GM23338 (cell line): ENCODE measurements around the gene TAF4. TPM values are rescaled to one million over a fixed set of nuclear protein-coding genes. Genes with fewer than 3 reads are reported as not detected.

Experiments used
- ATAC-seq: fragments of 200-7000 bp; cut with Tn5 transposase; 3 replicates; pipeline ENCODE4 v1.9.1; 2020
- DNase-seq: peaks from one replicate; pipeline ENCODE4 v3.0.0-alpha.2; 2015; ENCODE audit warnings: low spot score
- H2AFZ ChIP-seq: fragments of 200-600 bp; sonication (generic); 2 replicates; pipeline ENCODE4 v1.8.0; 2016; ENCODE audit warnings: antibody characterized with exemption, mild to moderate bottlenecking, moderate library complexity
- H3F3A ChIP-seq: fragments of 200-600 bp; sonication (generic); replicated peaks from 2 replicates; pipeline ENCODE4 v1.8.0; 2017; ENCODE audit warnings: antibody characterized with exemption, mixed run types, low read depth
- H3K27ac ChIP-seq: fragments of 200-600 bp; sonication (generic); 2 replicates; pipeline ENCODE4 v1.6.1; 2016; ENCODE audit warnings: low read depth
- H3K27me3 ChIP-seq: fragments of 200-600 bp; sonication (generic); 2 replicates; pipeline ENCODE4 v1.8.0; 2016; ENCODE audit warnings: mild to moderate bottlenecking, mixed run types, moderate library complexity; ENCODE audit not compliant: insufficient read depth
- H3K36me3 ChIP-seq: fragments of 200-600 bp; sonication (generic); 2 replicates; pipeline ENCODE4 v1.8.0; 2016; ENCODE audit warnings: mild to moderate bottlenecking; ENCODE audit not compliant: insufficient read depth
- H3K4me1 ChIP-seq: fragments of 200-600 bp; sonication (generic); 2 replicates; pipeline ENCODE4 v1.8.0; 2016; ENCODE audit warnings: mild to moderate bottlenecking, moderate library complexity; ENCODE audit not compliant: insufficient read depth
- H3K4me2 ChIP-seq: fragments of 200-600 bp; sonication (generic); 2 replicates; pipeline ENCODE4 v1.7.1; 2017; ENCODE audit warnings: mixed run types
- H3K4me3 ChIP-seq: fragments of 200-600 bp; sonication (generic); 2 replicates; pipeline ENCODE4 v1.6.1; 2016; ENCODE audit warnings: mixed run types
- H3K79me2 ChIP-seq: fragments of 200-600 bp; sonication (generic); replicated peaks from 2 replicates; pipeline ENCODE4 v1.8.0; 2017; ENCODE audit warnings: mild to moderate bottlenecking; ENCODE audit not compliant: insufficient read depth
- H3K9me2 ChIP-seq: fragments of 200-600 bp; sonication (generic); 2 replicates; pipeline ENCODE4 v1.8.0; 2017; ENCODE audit not compliant: insufficient read depth
- H4K20me1 ChIP-seq: fragments of 200-600 bp; sonication (generic); replicated peaks from 2 replicates; pipeline ENCODE4 v1.8.0; 2017; ENCODE audit warnings: mild to moderate bottlenecking; ENCODE audit not compliant: insufficient read depth
- H3K27ac Mint-ChIP-seq: 2 replicates; pipeline ENCODE4 v1.8.0; 2020; ENCODE audit warnings: inconsistent platforms, mild to moderate bottlenecking, moderate library complexity, mixed read lengths
- H3K27me3 Mint-ChIP-seq: 3 replicates; pipeline ENCODE4 v1.8.0; 2022; ENCODE audit warnings: low read depth, mild to moderate bottlenecking, moderate library complexity, mixed read lengths, inconsistent platforms; ENCODE audit not compliant: insufficient read depth, poor library complexity
- H3K36me3 Mint-ChIP-seq: 3 replicates; pipeline ENCODE4 v1.8.0; 2021; ENCODE audit warnings: low read depth, mild to moderate bottlenecking, inconsistent platforms, moderate library complexity, mixed read lengths
- H3K4me1 Mint-ChIP-seq: 3 replicates; pipeline ENCODE4 v1.8.0; 2020; ENCODE audit warnings: mild to moderate bottlenecking, inconsistent platforms, mixed read lengths
- H3K4me3 Mint-ChIP-seq: 3 replicates; pipeline ENCODE4 v1.8.0; 2021; ENCODE audit warnings: moderate library complexity, mild to moderate bottlenecking, inconsistent platforms, mixed read lengths
- H3K9me3 Mint-ChIP-seq: 3 replicates; pipeline ENCODE4 v1.8.0; 2020; ENCODE audit warnings: moderate library complexity, mild to moderate bottlenecking, inconsistent platforms, mixed read lengths
- EZH2 ChIP-seq: fragments of 200-600 bp; sonication (generic); IDR thresholded peaks from one replicate; pipeline ENCODE4 v1.8.0; 2017; ENCODE audit warnings: antibody characterized with exemption, mild to moderate bottlenecking, low read depth; ENCODE audit not compliant: unreplicated experiment
- NANOG ChIP-seq: IDR thresholded peaks from 2 replicates; pipeline ENCODE4 v1.6.1; 2016; ENCODE audit warnings: antibody characterized with exemption, borderline replicate concordance
- STAT1 ChIP-seq: IDR thresholded peaks from one replicate; pipeline ENCODE4 v1.6.1; 2016; ENCODE audit warnings: antibody characterized with exemption; ENCODE audit not compliant: unreplicated experiment
- ZNF462 ChIP-seq: fragments of 250-450 bp; sonication (Bioruptor Pico); IDR thresholded peaks from 2 replicates; pipeline ENCODE4 v1.5.0; 2020; ENCODE audit warnings: mild to moderate bottlenecking, moderate library complexity
- polyA plus RNA-seq: library from polyadenylated mRNA; unstranded; fragments of >200 nt; fragmentation: Nextera tagmentation; extraction: Ambion mirVana; gene quantifications from 2 replicates; pipeline ENCODE4 v1.2.1, GENCODE V29; 2016
- total RNA-seq: library from RNA; depleted of rRNA; stranded (reverse); fragments of >200 nt; shearing (Covaris generic); gene quantifications from 2 replicates; pipeline ENCODE4 v1.2.3, GENCODE V29; 2014

TAF4 gene
- total and polyA plus RNA-seq, 2 experiments from 2014 or later, result 7.2 to 60.0 TPM

GRCh38 chr20:61967300-61967699 lies 98.4 kb downstream of the TAF4 start (continued):
- TF ChIP-seq ZNF462 (CRISPR knock-in tag), result no peak
- TF ChIP-seq STAT1, result no peak
- no peak for TF ChIP-seq EZH2

GRCh38 chr20:61966492-61967244 lies 99.0 kb downstream of the TAF4 start:
- Histone ChIP-seq H3K4me3 (no peak overlapping the region), H3F3A (no peaks in the 10 kb centered on the region; the same call in 1 of the 2 replicates), H3K27ac (no peak overlapping the region), H4K20me1 (no peaks in the 10 kb centered on the region), H3K4me2 (no peak overlapping the region), H3K9me2 (no peaks in the 10 kb centered on the region), H3K27me3 (no peaks in the 10 kb centered on the region), H3K79me2 (no peaks in the 10 kb centered on the region), H3K4me1 (no peaks in the 10 kb centered on the region; the same call in 1 of the 2 replicates), H3K36me3 (no peaks in the 10 kb centered on the region), H2AFZ (no peak overlapping the region)
- Mint-ChIP-seq H3K27ac (no peak overlapping the region), H3K4me1 (peaks cover 6% of the 10 kb centered on the region; the same call in 1 of the 3 replicates), H3K36me3 (no peaks in the 10 kb centered on the region), H3K27me3 (peaks cover 3% of the 10 kb centered on the region), H3K9me3 (no peaks in the 10 kb centered on the region), H3K4me3 (no peak overlapping the region)
- ATAC-seq, result no peak
- no peak for DNase-seq
- no peak for TF ChIP-seq NANOG
- TF ChIP-seq EZH2, result no peak
- no peak for TF ChIP-seq ZNF462 (CRISPR knock-in tag)
